ENCODE data around the gene CRACR2A.

DNA sequence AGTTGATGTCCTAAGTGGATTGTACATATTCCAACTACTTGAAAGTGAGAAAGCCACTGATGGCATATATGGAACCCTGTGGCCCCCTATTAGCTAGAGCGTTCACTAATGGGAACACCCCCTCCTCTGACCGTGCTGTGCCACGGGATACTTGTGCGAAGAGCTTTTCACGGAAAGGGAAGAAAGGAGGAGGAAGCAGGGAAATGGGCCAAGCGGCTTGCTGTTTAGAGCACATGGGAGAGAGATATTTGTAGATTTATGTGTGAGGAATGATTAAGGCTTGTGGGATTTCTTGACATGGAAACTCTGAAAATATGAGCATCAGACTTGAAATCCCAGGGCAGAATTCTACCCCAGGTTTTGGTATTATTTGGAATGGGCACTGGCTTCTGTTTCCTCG is 132.1 kb downstream of the CRACR2A start:
- TF ChIP-seq, protein P1, sequence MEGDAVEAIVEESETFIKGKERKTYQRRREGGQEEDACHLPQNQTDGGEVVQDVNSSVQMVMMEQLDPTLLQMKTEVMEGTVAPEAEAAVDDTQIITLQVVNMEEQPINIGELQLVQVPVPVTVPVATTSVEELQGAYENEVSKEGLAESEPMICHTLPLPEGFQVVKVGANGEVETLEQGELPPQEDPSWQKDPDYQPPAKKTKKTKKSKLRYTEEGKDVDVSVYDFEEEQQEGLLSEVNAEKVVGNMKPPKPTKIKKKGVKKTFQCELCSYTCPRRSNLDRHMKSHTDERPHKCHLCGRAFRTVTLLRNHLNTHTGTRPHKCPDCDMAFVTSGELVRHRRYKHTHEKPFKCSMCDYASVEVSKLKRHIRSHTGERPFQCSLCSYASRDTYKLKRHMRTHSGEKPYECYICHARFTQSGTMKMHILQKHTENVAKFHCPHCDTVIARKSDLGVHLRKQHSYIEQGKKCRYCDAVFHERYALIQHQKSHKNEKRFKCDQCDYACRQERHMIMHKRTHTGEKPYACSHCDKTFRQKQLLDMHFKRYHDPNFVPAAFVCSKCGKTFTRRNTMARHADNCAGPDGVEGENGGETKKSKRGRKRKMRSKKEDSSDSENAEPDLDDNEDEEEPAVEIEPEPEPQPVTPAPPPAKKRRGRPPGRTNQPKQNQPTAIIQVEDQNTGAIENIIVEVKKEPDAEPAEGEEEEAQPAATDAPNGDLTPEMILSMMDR (IDR thresholded peaks at IDR 0.05): no peak
- no peak for TF ChIP-seq POLR2AphosphoS5 (IDR thresholded peaks at IDR 0.05; ENCODE audit: insufficient read depth in 1 of 2, low read depth in 1 of 2)
